Psoas muscle (tissue), 8 donors: ENCODE measurements around the gene VEGFB. TPM values are rescaled to one million over a fixed set of nuclear protein-coding genes. Genes with fewer than 3 reads are reported as not detected.
A peak's percentile ranks its signal among the peaks of the same experiment; 100 is the strongest.

Experiments
- ATAC-seq, 4 donors: fragments of 200-7000 bp; cut with Tn5 transposase; one replicate each; pipeline ENCODE4 v1.9.1; 2020; ENCODE audit warnings: moderate library complexity in 3 of 4, mild to moderate bottlenecking in 2 of 4
- DNase-seq, 2 donors: peaks; one replicate each; pipeline ENCODE4 v3.0.0-alpha.2; 2020
- H3K27ac ChIP-seq: fragments of 200-600 bp; one replicate; pipeline ENCODE4 v1.8.0; 2022
- H3K27me3 ChIP-seq, 3 donors: fragments of 200-600 bp in 1 of 3; one replicate each; pipeline versions ENCODE4 v1.6.1 to v1.8.0; 2013 to 2022; ENCODE audit warnings: low read length in 2 of 3, mild to moderate bottlenecking in 2 of 3, moderate library complexity in 1 of 3; ENCODE audit not compliant: insufficient read depth in 3 of 3
- H3K36me3 ChIP-seq, 2 donors: fragments of 200-600 bp in 1 of 2; one replicate each; pipeline versions ENCODE4 v1.6.1 to v1.8.0; 2013 to 2022; ENCODE audit warnings: low read depth in 1 of 2, mild to moderate bottlenecking in 1 of 2, moderate library complexity in 1 of 2; ENCODE audit not compliant: insufficient read depth in 1 of 2
- H3K4me1 ChIP-seq: fragments of 200-600 bp; one replicate; pipeline ENCODE4 v1.8.0; 2022
- H3K4me3 ChIP-seq: fragments of 200-600 bp; one replicate; pipeline ENCODE4 v1.8.0; 2022; ENCODE audit warnings: mild to moderate bottlenecking
- H3K9me3 ChIP-seq: fragments of 200-600 bp; one replicate; pipeline ENCODE4 v1.8.0; 2022
- CTCF ChIP-seq: fragments of 200-600 bp; IDR thresholded peaks from one replicate; pipeline ENCODE4 v1.8.0; 2022; ENCODE audit warnings: antibody characterized with exemption
- WGBS, 3 donors: extraction: QIAGEN DNeasy Blood & Tissue Kit; methylation state at CpG; one replicate each; pipeline versions ENCODE4 v1.1.6 to v1.1.7; 2013; 5-methylcytosine and 5-hydroxymethylcytosine counted together
- intact Hi-C, 2 donors: fragments of 100-400 bp; cut with DNase I; formaldehyde crosslinking; loops; one replicate each; pipeline versions ENCODE4 v1.11.0 to v1.14.2; 2022
- polyA plus RNA-seq, 3 donors: library from polyadenylated mRNA; stranded (reverse); fragments of 200-250 nt; gene quantifications; one replicate each; pipeline ENCODE4 v1.2.3, GENCODE V29; 2013
- total RNA-seq, 4 donors: library from RNA; stranded (reverse); fragmentation: NEBNext Ultra II Directional in 2 of 4; extraction: Animal tissue kit (Norgen Biotek cat#: 25700) in 2 of 4; gene quantifications; one replicate each; pipeline versions ENCODE4 v1.2.1 to v1.2.4, GENCODE V29; 2021 to 2023
- donor health status: healthy with polysubstance abuse.
- donor health status: DM: no; HTN: no; CAD: no; lungs with moderate emphysema.
- donor health status: Bipolar disorder and iron deficiency.
- donor health status: healthy.
- donor health status: DM: yes; HTN: yes; CAD: no.
- donor health status: DM: no; HTN: no; CAD: no.
- donor health status: DM: no; HTN: no; CAD: no.
- donor health status: DM: yes; HTN: yes; CAD: no.

The VEGFB gene
- total and polyA plus RNA-seq, 7 donors: 77.0 to 125 (median 100.0) TPM

GRCh38 chr11:64246871-64247728, 12.7 kb downstream of the VEGFB start, which contains the start of gene PPP1R14B:
Gene PPP1R14B, minus strand, starts transcription at chr11:64246943. Its CDS starts 270 bp downstream, at chr11:64246673.
- Histone ChIP-seq H3K9me3 (no peaks in the 10 kb centered on the region), H3K27me3 (no peaks in the 10 kb centered on the region), H3K36me3 (peaks cover 0 to 22% of the 10 kb centered on the region in 2 donors), H3K4me3 (peak within 1 kb of the TSS; percentile 93), H3K27ac (peak within 1 kb of the TSS; percentile 99), H3K4me1 (peaks cover 37% of the 10 kb centered on the region)
- intact Hi-C loops: no loop called here
- TF ChIP-seq CTCF: no peak
- ATAC-seq: peak; percentile 58 to 78 (median 69)
- WGBS, 3 donors: 0 to 1% (median 1%) methylated on average over 50 to 74 of the region's 74 CpGs
- peak; percentile 94 for DNase-seq

GRCh38 chr11:64247729-64248531, 13.5 kb downstream of the VEGFB start:
- ATAC-seq: peak in 1 of 4 donors; percentile 3
- H3K27ac ChIP-seq: peak overlapping the region; percentile 99
- no peak for DNase-seq
- TF ChIP-seq CTCF: no peak
- peaks cover 0 to 21% of the 10 kb centered on the region in 2 donors for H3K36me3 ChIP-seq
- peaks cover 39% of the 10 kb centered on the region for H3K4me1 ChIP-seq
- no peaks in the 10 kb centered on the region for H3K27me3 ChIP-seq
- peak overlapping the region; percentile 93 for H3K4me3 ChIP-seq
- no peaks in the 10 kb centered on the region for H3K9me3 ChIP-seq
- intact Hi-C loops: no loop called here
- WGBS, 3 donors: 35 to 50% (median 35%) methylated on average over 22 to 31 of the region's 31 CpGs

- Histone ChIP-seq H3K4me1 (peaks cover 39% of the 10 kb centered on the region), H3K4me3 (no peak overlapping the region), H3K9me3 (no peaks in the 10 kb centered on the region), H3K27ac (no peak overlapping the region), H3K36me3 (peaks cover 0 to 14% of the 10 kb centered on the region in 2 donors), H3K27me3 (no peaks in the 10 kb centered on the region)
- intact Hi-C loops: no loop called here
- DNase-seq: no peak
- ATAC-seq: no peak
- TF ChIP-seq CTCF: no peak
- WGBS, 3 donors: 61 to 86% (median 66%) methylated on average over 6 to 7 of the region's 7 CpGs
Measured at GRCh38 chr11:64248578-64248977, 14.2 kb downstream of the VEGFB start.

- Histone ChIP-seq H3K27me3 (no peaks in the 10 kb centered on the region), H3K4me1 (peaks cover 39% of the 10 kb centered on the region), H3K9me3 (no peaks in the 10 kb centered on the region), H3K4me3 (no peak overlapping the region), H3K36me3 (peaks cover 0 to 10% of the 10 kb centered on the region in 2 donors), H3K27ac (no peak overlapping the region)
- DNase-seq (no peak), ATAC-seq (no peak)
- intact Hi-C loops: no loop called here
- 91 to 99% (median 92%) methylated on average over 4 of the region's 4 CpGs for WGBS, 3 donors
- TF ChIP-seq CTCF: no peak
Measured at GRCh38 chr11:64249038-64249437, 14.7 kb downstream of the VEGFB start.
